Cardiac muscle cell (in vitro differentiated cells and primary cell): ENCODE results near the gene MIF4GD. TPM values are rescaled to one million over a fixed set of nuclear protein-coding genes. Genes with fewer than 3 reads are reported as not detected.

Experiments used
- DNase-seq, 2 donors: peaks; one replicate each; pipeline versions ENCODE4 v3.0.0 to v3.0.0-alpha.2; 2010 to 2017; ENCODE audit warnings: low read depth in 1 of 2, low spot score in 1 of 2
- H3K27ac ChIP-seq: fragments of 200-600 bp; sonication (generic); 2 replicates; pipeline ENCODE4 v1.5.1; 2016
- H3K27me3 ChIP-seq: fragments of 200-600 bp; sonication (generic); 2 replicates; pipeline ENCODE4 v1.6.0; 2016; ENCODE audit warnings: control low read depth
- H3K36me3 ChIP-seq: fragments of 200-600 bp; sonication (generic); 2 replicates; pipeline ENCODE4 v1.5.1; 2016; ENCODE audit warnings: control low read depth
- H3K4me1 ChIP-seq: fragments of 200-600 bp; sonication (generic); 2 replicates; pipeline ENCODE4 v1.8.1; 2017; ENCODE audit warnings: low read depth, mild to moderate bottlenecking, mixed run types
- H3K4me3 ChIP-seq: fragments of 200-600 bp; sonication (generic); 2 replicates; pipeline ENCODE4 v1.5.1; 2016; ENCODE audit warnings: mild to moderate bottlenecking
- H3K9me3 ChIP-seq: fragments of 200-600 bp; sonication (generic); 2 replicates; pipeline ENCODE4 v1.5.1; 2017; ENCODE audit warnings: low read depth, mild to moderate bottlenecking, control low read depth
- CTCF ChIP-seq: IDR thresholded peaks from 2 replicates; pipeline ENCODE4 v1.5.1; 2012; ENCODE audit warnings: low read depth, mild to moderate bottlenecking, low read length
- polyA plus RNA-seq: library from polyadenylated mRNA; unstranded; fragments of >200 nt; fragmentation: Nextera tagmentation; extraction: Ambion mirVana; gene quantifications from 2 replicates; pipeline ENCODE4 v1.2.1, GENCODE V29; 2016
- total RNA-seq: library from RNA; depleted of rRNA; stranded (reverse); fragments of >200 nt; gene quantifications from 2 replicates; pipeline ENCODE4 v1.2.3, GENCODE V29; 2016

The MIF4GD gene
- 35.6 and 47.9 TPM in 2 replicates for total RNA-seq
- polyA plus RNA-seq, result 75.4 and 75.8 TPM in 2 replicates

DNA sequence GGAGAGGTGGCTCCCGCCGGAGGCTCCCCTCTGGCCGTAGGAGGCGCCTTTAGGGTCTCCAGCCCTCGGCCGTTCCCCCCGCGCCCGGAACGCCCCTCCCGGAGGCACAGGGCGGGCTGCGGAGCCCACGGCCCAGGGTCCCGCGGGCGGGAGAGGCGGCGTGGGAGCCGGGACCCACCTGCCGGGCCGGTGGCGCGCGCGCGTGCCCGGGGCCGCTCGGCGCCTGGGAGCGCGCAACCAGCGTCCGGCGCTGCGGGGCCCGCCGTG lies at the start of gene MIF4GD:
Gene MIF4GD, minus strand, starts transcription at position 266 of the 267 bp plus-strand sequence. CDS start 1,036 bp downstream, outside the sequence.
- peak within 1 kb of the TSS; percentile 75 for H3K27ac ChIP-seq
- no peaks in the 10 kb centered on the region for H3K4me1 ChIP-seq
- no peak for TF ChIP-seq CTCF
- H3K27me3 ChIP-seq, result no peaks in the 10 kb centered on the region
- H3K9me3 ChIP-seq, result no peaks in the 10 kb centered on the region
- H3K36me3 ChIP-seq, result peaks cover 5% of the 10 kb centered on the region
- no peak for DNase-seq
- H3K4me3 ChIP-seq, result peak within 1 kb of the TSS; percentile 94

DNA sequence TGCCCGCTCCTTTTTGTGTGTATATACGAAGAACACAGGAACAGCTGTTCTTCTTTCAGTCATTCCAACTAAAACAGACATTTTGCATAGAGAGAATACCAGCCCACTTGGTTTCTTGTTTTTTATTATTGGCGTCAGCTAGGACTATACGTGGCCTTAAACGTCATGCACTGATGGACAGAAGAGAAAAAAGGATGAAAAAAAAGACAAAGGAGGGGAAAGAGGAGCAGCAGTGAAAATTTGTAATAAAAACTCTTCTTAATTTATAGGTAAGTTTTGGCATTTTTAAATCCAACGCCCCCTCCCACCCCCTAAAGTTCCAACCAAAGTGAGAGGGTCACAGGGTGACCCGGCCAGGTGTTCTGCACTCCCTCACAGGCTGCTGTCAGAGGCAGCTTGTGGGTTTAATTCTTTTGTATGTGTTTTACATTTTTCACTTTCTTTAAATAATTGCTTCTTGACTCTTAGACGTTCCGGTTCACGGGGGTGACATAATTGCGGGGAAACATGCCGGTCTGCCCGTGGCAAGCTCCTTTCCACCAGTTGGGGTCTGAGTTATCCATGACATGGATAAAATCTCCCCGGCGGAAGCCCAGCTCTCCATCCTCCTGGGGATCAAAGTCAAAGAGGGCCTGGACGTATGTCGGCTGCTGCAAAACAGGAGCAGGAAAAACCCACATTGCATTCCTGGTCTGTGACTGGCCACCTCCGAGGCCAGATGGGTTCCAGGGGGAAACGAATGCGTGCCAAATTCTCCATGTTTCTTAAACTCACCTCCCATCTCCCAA lies 49.1 kb upstream of the MIF4GD start:
- H3K9me3 ChIP-seq, result no peaks in the 10 kb centered on the region
- peaks cover 13% of the 10 kb centered on the region for H3K36me3 ChIP-seq
- H3K27ac ChIP-seq, result no peak overlapping the region
- peak in 1 of 2 donors; percentile 68 for DNase-seq
- no peak for TF ChIP-seq CTCF
- H3K27me3 ChIP-seq, result no peaks in the 10 kb centered on the region
- no peak overlapping the region for H3K4me3 ChIP-seq
- H3K4me1 ChIP-seq, result no peaks in the 10 kb centered on the region

DNA sequence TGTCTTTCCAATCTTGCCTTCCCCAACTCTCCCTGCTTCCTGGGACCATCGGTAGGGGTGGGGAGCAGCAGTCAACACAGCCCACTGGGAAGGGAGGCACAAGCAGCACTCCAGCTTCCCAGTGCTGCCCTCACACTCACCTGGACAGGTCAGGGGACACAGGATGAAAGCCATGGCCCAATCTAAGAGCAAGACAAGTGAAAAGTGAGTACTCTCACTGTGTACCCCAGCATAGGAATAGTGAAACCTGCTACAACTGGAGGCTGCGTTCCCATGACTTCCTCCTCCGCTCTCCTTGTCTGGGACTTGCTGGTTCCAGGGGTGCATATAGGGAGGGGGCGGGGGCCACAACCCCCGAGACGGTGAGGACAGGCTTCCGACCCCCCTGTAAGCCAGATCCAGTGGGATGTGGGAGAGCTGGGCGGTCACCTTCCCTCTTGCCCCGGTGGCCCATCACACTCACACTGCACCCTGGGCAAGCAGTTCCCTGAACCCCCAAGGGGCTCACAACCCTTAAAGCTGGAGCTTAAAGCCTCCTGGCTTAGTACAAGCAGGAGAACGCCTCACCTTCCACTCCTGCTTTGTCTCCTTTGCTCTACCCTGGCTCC lies 47.7 kb upstream of the MIF4GD start:
- no peak overlapping the region for H3K27ac ChIP-seq
- H3K4me1 ChIP-seq, result no peaks in the 10 kb centered on the region
- DNase-seq, result no peak
- no peaks in the 10 kb centered on the region for H3K27me3 ChIP-seq
- no peak overlapping the region for H3K4me3 ChIP-seq
- H3K36me3 ChIP-seq, result peaks cover 13% of the 10 kb centered on the region
- TF ChIP-seq CTCF, result no peak
- no peaks in the 10 kb centered on the region for H3K9me3 ChIP-seq

GRCh38 chr17:75318211-75318610 lies 47.2 kb upstream of the MIF4GD start:
- Histone ChIP-seq H3K4me3 (no peak overlapping the region), H3K36me3 (peaks cover 13% of the 10 kb centered on the region), H3K27me3 (no peaks in the 10 kb centered on the region), H3K4me1 (no peaks in the 10 kb centered on the region), H3K9me3 (no peaks in the 10 kb centered on the region), H3K27ac (no peak overlapping the region)
- DNase-seq, result no peak
- no peak for TF ChIP-seq CTCF

GRCh38 chr17:75317671-75318070 lies 46.6 kb upstream of the MIF4GD start:
- no peaks in the 10 kb centered on the region for H3K4me1 ChIP-seq
- H3K27me3 ChIP-seq, result no peaks in the 10 kb centered on the region
- no peak overlapping the region for H3K4me3 ChIP-seq
- H3K36me3 ChIP-seq, result peaks cover 13% of the 10 kb centered on the region
- no peak for TF ChIP-seq CTCF
- DNase-seq, result no peak
- H3K27ac ChIP-seq, result no peak overlapping the region
- no peaks in the 10 kb centered on the region for H3K9me3 ChIP-seq
